Measurements from ENCODE around the gene PKD2. TPM values are rescaled to one million over a fixed set of nuclear protein-coding genes. Genes with fewer than 3 reads are reported as not detected.
A peak's percentile ranks its signal among the peaks of the same experiment; 100 is the strongest.
"Not testable (repeated sequence)": the region's sequence is repeated elsewhere in the genome, so short reads cannot be mapped to it uniquely, and the experiment has no call there.

PKD2 gene
- total and polyA plus RNA-seq, 2 experiments from 2014 or later: 17.8 to 36.7 TPM

DNA sequence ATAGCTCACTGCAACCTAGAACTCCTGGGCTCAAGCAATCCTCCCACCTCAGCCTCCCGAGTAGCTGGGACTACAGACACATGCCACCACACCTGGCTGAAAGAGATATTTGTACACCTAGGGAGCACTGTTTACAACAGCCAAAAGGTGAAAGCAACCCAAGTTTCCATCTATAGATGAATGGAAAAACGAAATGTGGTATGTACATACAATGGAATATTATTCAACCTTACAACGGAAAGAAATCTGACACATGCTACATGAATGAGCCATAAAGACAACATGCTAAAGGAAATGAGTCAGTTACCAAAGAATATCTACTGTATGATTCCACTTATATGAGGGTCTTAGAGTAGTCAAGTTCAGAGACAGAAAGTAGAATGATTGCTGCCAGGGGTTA is 98.8 kb downstream of the PKD2 start:
- Histone ChIP-seq H3K27ac (no peak overlapping the region), H3K79me2 (no peaks in the 10 kb centered on the region), H4K20me1 (ENCODE audit: insufficient read depth, poor library complexity, severe bottlenecking) (no peaks in the 10 kb centered on the region), H3K9me3 (ENCODE audit: low read depth) (no peaks in the 10 kb centered on the region), H3K4me3 (no peak overlapping the region), H3K9me2 (replicated peaks; ENCODE audit: insufficient read depth) (no peaks in the 10 kb centered on the region), H3K4me1 (ENCODE audit: insufficient read depth) (peaks cover 22% of the 10 kb centered on the region), H3K27me3 (no peaks in the 10 kb centered on the region), H2AFZ (no peak overlapping the region), H3K4me2 (no peak overlapping the region), H3K36me3 (replicated peaks; ENCODE audit: insufficient read depth, low read depth) (no peaks in the 10 kb centered on the region)
- WGBS (ENCODE audit: low lambda C conversion rate, missing lambda C conversion rate): 95% methylated on average over 3 of the region's 3 CpGs
- no peak for TF ChIP-seq EZH2phosphoT487 (IDR thresholded peaks at IDR 0.05; ENCODE audit: low read depth, severe bottlenecking, unreplicated experiment)
- TF ChIP-seq, protein P1, sequence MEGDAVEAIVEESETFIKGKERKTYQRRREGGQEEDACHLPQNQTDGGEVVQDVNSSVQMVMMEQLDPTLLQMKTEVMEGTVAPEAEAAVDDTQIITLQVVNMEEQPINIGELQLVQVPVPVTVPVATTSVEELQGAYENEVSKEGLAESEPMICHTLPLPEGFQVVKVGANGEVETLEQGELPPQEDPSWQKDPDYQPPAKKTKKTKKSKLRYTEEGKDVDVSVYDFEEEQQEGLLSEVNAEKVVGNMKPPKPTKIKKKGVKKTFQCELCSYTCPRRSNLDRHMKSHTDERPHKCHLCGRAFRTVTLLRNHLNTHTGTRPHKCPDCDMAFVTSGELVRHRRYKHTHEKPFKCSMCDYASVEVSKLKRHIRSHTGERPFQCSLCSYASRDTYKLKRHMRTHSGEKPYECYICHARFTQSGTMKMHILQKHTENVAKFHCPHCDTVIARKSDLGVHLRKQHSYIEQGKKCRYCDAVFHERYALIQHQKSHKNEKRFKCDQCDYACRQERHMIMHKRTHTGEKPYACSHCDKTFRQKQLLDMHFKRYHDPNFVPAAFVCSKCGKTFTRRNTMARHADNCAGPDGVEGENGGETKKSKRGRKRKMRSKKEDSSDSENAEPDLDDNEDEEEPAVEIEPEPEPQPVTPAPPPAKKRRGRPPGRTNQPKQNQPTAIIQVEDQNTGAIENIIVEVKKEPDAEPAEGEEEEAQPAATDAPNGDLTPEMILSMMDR (IDR thresholded peaks at IDR 0.05; ENCODE audit: poor library complexity): no peak
- no peak for TF ChIP-seq EZH2 (IDR thresholded peaks at IDR 0.05; ENCODE audit: borderline replicate concordance)
- no peak for DNase-seq (ENCODE audit: low spot score)

DNA sequence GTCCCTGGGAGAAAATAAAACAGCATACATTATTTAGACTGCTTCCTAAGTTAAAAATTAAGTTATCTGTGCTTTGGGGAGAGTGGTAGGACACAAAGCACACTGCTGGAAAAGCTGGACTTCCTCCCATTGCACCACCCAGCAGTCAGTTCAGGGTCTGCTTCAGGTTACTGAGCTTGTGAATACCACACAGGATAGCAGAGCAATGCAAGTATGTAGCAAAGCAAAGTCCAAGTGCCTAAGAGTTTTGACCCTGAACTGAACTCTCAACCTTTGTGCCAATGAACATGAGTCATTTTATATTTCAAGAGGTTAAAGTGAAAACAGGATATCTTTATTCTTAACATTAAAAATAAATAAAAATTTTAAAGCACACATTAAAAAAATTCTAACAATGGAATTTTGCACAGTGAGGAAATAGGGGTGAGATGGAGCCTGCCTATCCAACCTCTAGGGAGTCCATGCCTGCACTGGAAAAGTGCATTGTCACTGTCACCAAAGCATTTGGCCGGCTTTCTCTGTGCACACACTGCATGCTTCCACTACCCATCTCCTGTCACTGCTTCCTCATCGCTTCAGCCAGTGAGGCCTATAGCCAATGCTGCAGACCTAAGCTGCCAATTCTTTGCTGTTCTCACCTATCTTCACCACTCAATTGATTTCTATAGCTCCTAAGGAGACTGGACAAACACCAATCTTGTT is 100.1 kb downstream of the PKD2 start:
- Histone ChIP-seq H3K4me3 (no peak overlapping the region), H3K36me3 (replicated peaks; ENCODE audit: insufficient read depth, low read depth) (no peaks in the 10 kb centered on the region), H3K79me2 (no peaks in the 10 kb centered on the region), H3K4me2 (no peak overlapping the region), H3K27ac (peak overlapping the region; percentile 57), H3K27me3 (no peaks in the 10 kb centered on the region), H2AFZ (no peak overlapping the region), H4K20me1 (ENCODE audit: insufficient read depth, poor library complexity, severe bottlenecking) (no peaks in the 10 kb centered on the region), H3K9me2 (replicated peaks; ENCODE audit: insufficient read depth) (no peaks in the 10 kb centered on the region), H3K9me3 (ENCODE audit: low read depth) (no peaks in the 10 kb centered on the region), H3K4me1 (ENCODE audit: insufficient read depth) (peaks cover 22% of the 10 kb centered on the region)
- DNase-seq (ENCODE audit: low spot score): peak; percentile 50
- TF ChIP-seq EZH2 (IDR thresholded peaks at IDR 0.05; ENCODE audit: borderline replicate concordance) (no peak), EZH2phosphoT487 (IDR thresholded peaks at IDR 0.05; ENCODE audit: low read depth, severe bottlenecking, unreplicated experiment) (no peak)
- TF ChIP-seq, protein P1 (IDR thresholded peaks at IDR 0.05; ENCODE audit: poor library complexity): no peak
- 64% methylated on average over 2 of the region's 2 CpGs for WGBS (ENCODE audit: low lambda C conversion rate, missing lambda C conversion rate)

DNA sequence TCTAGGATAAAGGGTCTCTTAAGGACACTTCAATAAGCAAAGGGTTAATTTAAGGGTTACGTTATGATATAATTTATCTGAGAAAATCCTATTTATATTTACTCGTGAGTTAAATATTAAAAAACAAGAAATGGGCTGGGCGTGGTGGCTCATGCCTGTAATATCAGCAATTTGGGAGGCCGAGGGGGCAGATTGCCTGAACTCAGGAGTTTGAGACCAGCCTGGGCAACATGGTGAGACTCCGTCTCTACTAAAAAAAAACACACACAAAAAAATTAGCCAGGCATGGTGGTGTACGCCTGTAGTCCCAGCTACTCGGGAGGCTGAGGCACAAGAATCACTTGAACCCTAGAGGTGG is 100.7 kb downstream of the PKD2 start:
- not testable (repeated sequence) for H3K9me3 ChIP-seq (ENCODE audit: low read depth); H3K4me2 ChIP-seq; H3K36me3 ChIP-seq (replicated peaks; ENCODE audit: insufficient read depth, low read depth); H3K4me3 ChIP-seq; DNase-seq (ENCODE audit: low spot score); H2AFZ ChIP-seq; H3K79me2 ChIP-seq; H4K20me1 ChIP-seq (ENCODE audit: insufficient read depth, poor library complexity, severe bottlenecking); H3K27me3 ChIP-seq; H3K9me2 ChIP-seq (replicated peaks; ENCODE audit: insufficient read depth)
- 77% methylated on average over 7 of the region's 7 CpGs for WGBS (ENCODE audit: low lambda C conversion rate, missing lambda C conversion rate)
- Histone ChIP-seq H3K4me1 (ENCODE audit: insufficient read depth) (peaks cover 22% of the 10 kb centered on the region), H3K27ac (peak overlapping the region; percentile 40)

DNA sequence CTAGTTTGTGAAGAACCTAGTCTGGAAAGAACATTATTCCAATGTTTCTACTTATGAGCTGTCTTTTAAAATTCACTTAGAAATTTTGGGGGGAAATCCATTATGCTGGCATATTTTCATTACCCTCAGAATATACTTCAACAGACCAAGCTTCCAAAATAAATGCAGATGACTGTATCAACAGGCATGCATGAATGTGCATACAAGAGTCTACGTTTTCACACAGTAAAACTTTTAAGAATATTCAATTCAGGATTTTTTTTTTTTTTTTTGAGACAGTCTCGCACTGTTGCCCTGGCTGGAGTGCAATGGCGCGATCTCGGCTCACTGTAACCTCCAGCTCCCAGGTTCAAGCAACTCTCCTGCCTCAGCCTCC is 101.3 kb downstream of the PKD2 start:
- Histone ChIP-seq H3K9me2 (replicated peaks; ENCODE audit: insufficient read depth) (no peaks in the 10 kb centered on the region), H3K79me2 (no peaks in the 10 kb centered on the region), H3K36me3 (replicated peaks; ENCODE audit: insufficient read depth, low read depth) (no peaks in the 10 kb centered on the region), H3K9me3 (ENCODE audit: low read depth) (no peaks in the 10 kb centered on the region), H3K4me1 (ENCODE audit: insufficient read depth) (peaks cover 22% of the 10 kb centered on the region), H3K4me3 (no peak overlapping the region), H3K4me2 (no peak overlapping the region), H2AFZ (no peak overlapping the region), H4K20me1 (ENCODE audit: insufficient read depth, poor library complexity, severe bottlenecking) (no peaks in the 10 kb centered on the region), H3K27me3 (no peaks in the 10 kb centered on the region), H3K27ac (peak overlapping the region; percentile 22)
- TF ChIP-seq EZH2 (IDR thresholded peaks at IDR 0.05; ENCODE audit: borderline replicate concordance): no peak
- TF ChIP-seq, protein P1 (IDR thresholded peaks at IDR 0.05; ENCODE audit: poor library complexity): no peak
- TF ChIP-seq EZH2phosphoT487 (IDR thresholded peaks at IDR 0.05; ENCODE audit: low read depth, severe bottlenecking, unreplicated experiment): no peak
- WGBS (ENCODE audit: low lambda C conversion rate, missing lambda C conversion rate): 95% methylated on average over 5 of the region's 5 CpGs
- no peak for DNase-seq (ENCODE audit: low spot score)

All from hepatocyte (in vitro differentiated cells).